ENCODE measurements around the gene NDUFA6. TPM values are rescaled to one million over a fixed set of nuclear protein-coding genes. Genes with fewer than 3 reads are reported as not detected.
"Not testable (repeated sequence)": the region's sequence is repeated elsewhere in the genome, so short reads cannot be mapped to it uniquely, and the experiment has no call there.

Gene NDUFA6
- total and polyA plus RNA-seq, 2 of the 13 experiments (the other 11 are each of a cell fraction or from before 2014, with no cell fraction given): 68.5 to 87.8 TPM

DNA sequence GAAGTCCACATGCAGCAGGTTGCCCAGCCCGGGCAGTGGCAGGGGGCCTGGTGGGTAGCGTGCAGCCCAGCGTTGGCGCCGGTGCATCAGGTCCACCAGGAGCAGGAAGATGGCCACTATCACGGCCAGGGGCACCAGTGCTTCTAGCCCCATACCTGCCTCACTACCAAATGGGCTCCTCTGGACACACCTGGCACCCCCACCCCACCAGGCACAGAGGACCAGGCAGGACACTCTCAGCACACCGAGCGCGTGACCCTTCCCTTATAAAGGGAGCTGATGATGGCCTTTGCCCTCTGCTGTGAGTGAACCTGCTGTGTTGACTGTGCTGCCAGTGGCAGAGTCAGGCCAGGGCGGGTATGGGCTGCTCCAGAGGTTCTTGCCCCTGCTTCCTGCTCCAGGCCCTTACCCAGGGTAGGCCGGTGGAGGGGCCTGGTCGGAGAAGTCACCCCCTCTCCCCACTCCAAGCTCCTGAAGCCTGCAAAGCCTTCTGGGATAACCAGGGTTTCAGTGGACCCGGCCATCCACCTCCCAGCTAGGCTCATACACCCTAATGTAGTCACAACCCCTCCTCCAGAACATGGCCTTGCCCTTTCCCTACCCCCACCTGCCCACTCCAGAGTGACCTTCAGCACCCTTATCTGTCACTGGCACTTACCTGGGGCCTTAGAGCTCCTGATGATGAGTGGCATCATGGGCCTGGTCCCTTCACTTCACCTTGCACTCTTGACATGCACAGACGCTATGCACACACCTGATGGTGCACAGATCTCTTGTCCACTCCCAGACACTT is 40.3 kb upstream of the NDUFA6 start, which contains the start of gene CYP2D6 (continued):
- TF ChIP-seq, protein P1, sequence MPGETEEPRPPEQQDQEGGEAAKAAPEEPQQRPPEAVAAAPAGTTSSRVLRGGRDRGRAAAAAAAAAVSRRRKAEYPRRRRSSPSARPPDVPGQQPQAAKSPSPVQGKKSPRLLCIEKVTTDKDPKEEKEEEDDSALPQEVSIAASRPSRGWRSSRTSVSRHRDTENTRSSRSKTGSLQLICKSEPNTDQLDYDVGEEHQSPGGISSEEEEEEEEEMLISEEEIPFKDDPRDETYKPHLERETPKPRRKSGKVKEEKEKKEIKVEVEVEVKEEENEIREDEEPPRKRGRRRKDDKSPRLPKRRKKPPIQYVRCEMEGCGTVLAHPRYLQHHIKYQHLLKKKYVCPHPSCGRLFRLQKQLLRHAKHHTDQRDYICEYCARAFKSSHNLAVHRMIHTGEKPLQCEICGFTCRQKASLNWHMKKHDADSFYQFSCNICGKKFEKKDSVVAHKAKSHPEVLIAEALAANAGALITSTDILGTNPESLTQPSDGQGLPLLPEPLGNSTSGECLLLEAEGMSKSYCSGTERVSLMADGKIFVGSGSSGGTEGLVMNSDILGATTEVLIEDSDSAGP (CRISPR knock-in tag; IDR thresholded peaks at IDR 0.05; ENCODE audit: borderline replicate concordance): peak; percentile 45
- TF ChIP-seq, protein P2, sequence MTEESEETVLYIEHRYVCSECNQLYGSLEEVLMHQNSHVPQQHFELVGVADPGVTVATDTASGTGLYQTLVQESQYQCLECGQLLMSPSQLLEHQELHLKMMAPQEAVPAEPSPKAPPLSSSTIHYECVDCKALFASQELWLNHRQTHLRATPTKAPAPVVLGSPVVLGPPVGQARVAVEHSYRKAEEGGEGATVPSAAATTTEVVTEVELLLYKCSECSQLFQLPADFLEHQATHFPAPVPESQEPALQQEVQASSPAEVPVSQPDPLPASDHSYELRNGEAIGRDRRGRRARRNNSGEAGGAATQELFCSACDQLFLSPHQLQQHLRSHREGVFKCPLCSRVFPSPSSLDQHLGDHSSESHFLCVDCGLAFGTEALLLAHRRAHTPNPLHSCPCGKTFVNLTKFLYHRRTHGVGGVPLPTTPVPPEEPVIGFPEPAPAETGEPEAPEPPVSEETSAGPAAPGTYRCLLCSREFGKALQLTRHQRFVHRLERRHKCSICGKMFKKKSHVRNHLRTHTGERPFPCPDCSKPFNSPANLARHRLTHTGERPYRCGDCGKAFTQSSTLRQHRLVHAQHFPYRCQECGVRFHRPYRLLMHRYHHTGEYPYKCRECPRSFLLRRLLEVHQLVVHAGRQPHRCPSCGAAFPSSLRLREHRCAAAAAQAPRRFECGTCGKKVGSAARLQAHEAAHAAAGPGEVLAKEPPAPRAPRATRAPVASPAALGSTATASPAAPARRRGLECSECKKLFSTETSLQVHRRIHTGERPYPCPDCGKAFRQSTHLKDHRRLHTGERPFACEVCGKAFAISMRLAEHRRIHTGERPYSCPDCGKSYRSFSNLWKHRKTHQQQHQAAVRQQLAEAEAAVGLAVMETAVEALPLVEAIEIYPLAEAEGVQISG (CRISPR knock-in tag; IDR thresholded peaks at IDR 0.05): 0 out of 2 replicates have a peak, but pooled peaks have one; percentile 32
- TF ChIP-seq PPARG (CRISPR knock-in tag; conservative IDR thresholded peaks at IDR 0.05) (peak; percentile 60; the same call in 1 of the 2 replicates), ZFX (CRISPR knock-in tag; IDR thresholded peaks at IDR 0.05; ENCODE audit: low read depth) (peak; percentile 62), HNRNPL (IDR thresholded peaks at IDR 0.05; ENCODE audit: low read depth, low read length) (peak; percentile 81)

DNA sequence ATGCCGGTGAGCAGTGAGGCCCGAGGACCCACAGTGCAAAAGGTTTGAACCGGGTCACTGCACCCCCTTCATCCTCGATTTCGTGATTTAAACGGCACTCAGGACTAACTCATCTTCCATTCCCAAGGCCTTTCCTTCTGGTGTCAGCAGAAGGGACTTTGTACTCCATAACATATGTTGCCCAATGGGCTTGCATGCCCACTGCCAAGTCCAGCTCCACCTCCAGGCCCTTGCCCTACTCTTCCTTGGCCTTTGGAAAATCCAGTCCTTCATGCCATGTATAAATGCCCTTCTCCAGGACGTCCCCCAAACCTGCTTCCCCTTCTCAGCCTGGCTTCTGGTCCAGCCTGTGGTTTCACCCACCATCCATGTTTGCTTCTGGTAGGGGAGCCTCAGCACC is 39.6 kb upstream of the NDUFA6 start:
- peak; percentile 2; the same call in 1 of the 3 replicates for ATAC-seq
- H4K20me1 ChIP-seq (ENCODE audit: insufficient read depth, low read length); in situ Hi-C loops (cut with HindIII; ENCODE audit: extremely low pct_ligation_motif_present, low pct_unique_long_range_greater_than_20kb); H3K27ac ChIP-seq (ENCODE audit: extremely low read length, insufficient read depth, low read length); intact Hi-C loops (cut with micrococcal nuclease; ENCODE audit: unreplicated experiment); DNase-seq (ENCODE audit: low spot score); POLR2A ChIA-PET; H2AFZ ChIP-seq (ENCODE audit: low read length); H3K36me3 ChIP-seq (replicated peaks in 1 of 2; ENCODE audit: control insufficient read depth in 1 of 2, insufficient read depth in 2 of 2, low read length in 2 of 2); BruUV-seq (replicated peaks); H3K9me3 ChIP-seq (ENCODE audit: low read length); FAIRE-seq; CTCF ChIA-PET (ENCODE audit: low intra/inter-chr PET ratio, low total read pairs); H3K79me2 ChIP-seq (ENCODE audit: insufficient read depth, low read length); H3K9ac ChIP-seq (ENCODE audit: insufficient read depth, low read depth, low read length); H3K27me3 ChIP-seq (ENCODE audit: control insufficient read depth in 1 of 2, insufficient read depth in 2 of 2, low read length in 2 of 2): not testable (repeated sequence)
- 50% methylated on average over 1 of the region's 7 CpGs for WGBS (ENCODE audit: low lambda C conversion rate)
- Histone ChIP-seq H3K4me3 (replicated peaks in 1 of 3; ENCODE audit: insufficient read depth in 1 of 3, low read depth in 2 of 3, low read length in 3 of 3) (peak overlapping the region in 1 of 3 experiments; percentile 50; a peak in 1 of 6 replicates), H3K4me1 (ENCODE audit: insufficient read depth, low read length) (peaks cover 32% of the 10 kb centered on the region), H3K4me2 (ENCODE audit: low read depth, low read length) (peak overlapping the region; percentile 69)

Measured in HepG2 (cell line).